HG02885 (cell line): ENCODE data around the gene GLT1D1.

ENCODE experiments used
- ATAC-seq: cut with Tn5 transposase; IDR thresholded peaks from one replicate; pipeline ENCODE4 v1.9.1; 2021; ENCODE audit warnings: mild to moderate bottlenecking; ENCODE audit not compliant: unreplicated experiment, poor library complexity

Gene GLT1D1

GRCh38 chr12:128852026-128852698 lies 1.1 kb upstream of the GLT1D1 start:
- ATAC-seq, result no peak

- peak; percentile 44 for ATAC-seq
These were observed 421 bp downstream of the GLT1D1 start for GRCh38 chr12:128853600-128854197.

- ATAC-seq, result peak; percentile 65
These were observed 2.9 kb downstream of the GLT1D1 start for GRCh38 chr12:128856035-128856790.

- ATAC-seq, result no peak
These were observed 3.5 kb downstream of the GLT1D1 start for GRCh38 chr12:128856791-128857078.

GRCh38 chr12:128857133-128857763 lies 4.0 kb downstream of the GLT1D1 start:
- no peak for ATAC-seq

GRCh38 chr12:128859311-128859710 lies 6.0 kb downstream of the GLT1D1 start:
- ATAC-seq, result no peak

GRCh38 chr12:128861226-128862016 lies 8.1 kb downstream of the GLT1D1 start:
- ATAC-seq, result no peak

- no peak for ATAC-seq
These were observed 10.7 kb downstream of the GLT1D1 start for GRCh38 chr12:128863957-128864356.

- no peak for ATAC-seq
These were observed 11.4 kb downstream of the GLT1D1 start for GRCh38 chr12:128864516-128865186.

GRCh38 chr12:128867466-128867865 lies 14.2 kb downstream of the GLT1D1 start:
- no peak for ATAC-seq

- ATAC-seq, result peak; percentile 56
These were observed 18.2 kb downstream of the GLT1D1 start for GRCh38 chr12:128871516-128871892.

GRCh38 chr12:128872303-128872702 lies 19.0 kb downstream of the GLT1D1 start:
- ATAC-seq, result no peak

GRCh38 chr12:128876559-128876958 lies 23.3 kb downstream of the GLT1D1 start:
- ATAC-seq, result no peak

GRCh38 chr12:128879898-128880764 lies 26.9 kb downstream of the GLT1D1 start:
- no peak for ATAC-seq

GRCh38 chr12:128891856-128892255 lies 38.6 kb downstream of the GLT1D1 start:
- no peak for ATAC-seq

GRCh38 chr12:128903236-128903635 lies 50.0 kb downstream of the GLT1D1 start:
- ATAC-seq, result no peak

GRCh38 chr12:128905003-128905544 lies 51.8 kb downstream of the GLT1D1 start:
- ATAC-seq, result no peak

- no peak for ATAC-seq
These were observed 53.3 kb downstream of the GLT1D1 start for GRCh38 chr12:128906485-128907137.
